ENCODE results near the gene DLL1.

Gene DLL1

GRCh38 chr6:170235391-170236125 is 55.3 kb downstream of the DLL1 start:
- H3K36me3 ChIP-seq (ENCODE audit: control insufficient read depth, insufficient read depth, low read length), result no peaks in the 10 kb centered on the region
- H3K4me3 ChIP-seq (ENCODE audit: low read depth, low read length), result no peak overlapping the region
- no peaks in the 10 kb centered on the region for H3K9me3 ChIP-seq (ENCODE audit: control insufficient read depth, insufficient read depth, low read depth, low read length)
- peaks cover 20% of the 10 kb centered on the region; the same call in 1 of the 2 replicates for H3K4me1 ChIP-seq (ENCODE audit: control insufficient read depth, insufficient read depth, low read length)
- H3K27ac ChIP-seq (ENCODE audit: low read depth, low read length), result no peak overlapping the region
- no peak overlapping the region for H3K9ac ChIP-seq (ENCODE audit: low read length)
- no peaks in the 10 kb centered on the region for H3K27me3 ChIP-seq (ENCODE audit: control insufficient read depth, insufficient read depth, low read length)

GRCh38 chr6:170234419-170234818 is 56.5 kb downstream of the DLL1 start:
- no peaks in the 10 kb centered on the region for H3K9me3 ChIP-seq (ENCODE audit: control insufficient read depth, insufficient read depth, low read depth, low read length)
- no peaks in the 10 kb centered on the region for H3K27me3 ChIP-seq (ENCODE audit: control insufficient read depth, insufficient read depth, low read length)
- H3K4me1 ChIP-seq (ENCODE audit: control insufficient read depth, insufficient read depth, low read length), result peaks cover 20% of the 10 kb centered on the region; the same call in 1 of the 2 replicates
- H3K9ac ChIP-seq (ENCODE audit: low read length), result no peak overlapping the region
- H3K36me3 ChIP-seq (ENCODE audit: control insufficient read depth, insufficient read depth, low read length), result no peaks in the 10 kb centered on the region
- no peak overlapping the region for H3K4me3 ChIP-seq (ENCODE audit: low read depth, low read length)
- H3K27ac ChIP-seq (ENCODE audit: low read depth, low read length), result no peak overlapping the region

- H3K4me1 ChIP-seq (ENCODE audit: control insufficient read depth, insufficient read depth, low read length), result peaks cover 20% of the 10 kb centered on the region; the same call in 1 of the 2 replicates
- H3K36me3 ChIP-seq (ENCODE audit: control insufficient read depth, insufficient read depth, low read length), result no peaks in the 10 kb centered on the region
- no peaks in the 10 kb centered on the region for H3K9me3 ChIP-seq (ENCODE audit: control insufficient read depth, insufficient read depth, low read depth, low read length)
- no peaks in the 10 kb centered on the region for H3K27me3 ChIP-seq (ENCODE audit: control insufficient read depth, insufficient read depth, low read length)
- no peak overlapping the region for H3K27ac ChIP-seq (ENCODE audit: low read depth, low read length)
- H3K9ac ChIP-seq (ENCODE audit: low read length), result no peak overlapping the region
- no peak overlapping the region for H3K4me3 ChIP-seq (ENCODE audit: low read depth, low read length)
Observed at GRCh38 chr6:170233286-170234205, 57.3 kb downstream of the DLL1 start.
